Measurements from ENCODE around the gene USP6. TPM values are rescaled to one million over a fixed set of nuclear protein-coding genes. Genes with fewer than 3 reads are reported as not detected.
"Not testable (repeated sequence)": the region's sequence is repeated elsewhere in the genome, so short reads cannot be mapped to it uniquely, and the experiment has no call there.

Gene USP6
- total RNA-seq, 1 donor, result 0.10 TPM

- peaks cover 12% of the 10 kb centered on the region for H3K27me3 ChIP-seq (ENCODE audit: insufficient read depth, low read length)
- H3K4me3 ChIP-seq (ENCODE audit: low read length), result peak within 1 kb of the TSS; percentile 84
- peaks cover 19% of the 10 kb centered on the region for H3K4me1 ChIP-seq (ENCODE audit: insufficient read depth, low read length)
- peaks cover under 1% of the 10 kb centered on the region for H3K9me3 ChIP-seq (ENCODE audit: low read depth, low read length)
These were observed 4.2 kb upstream of the USP6 start, which contains the start of gene ZNF232 for GRCh38 chr17:5111402-5112204. ZNF232 (minus strand) TSS chr17:5111878; CDS start chr17:5111822, 56 bp downstream.

GRCh38 chr17:5118219-5118618 is 2.4 kb downstream of the USP6 start:
- H3K27me3 ChIP-seq (ENCODE audit: insufficient read depth, low read length), result peaks cover 30% of the 10 kb centered on the region
- H3K4me1 ChIP-seq (ENCODE audit: insufficient read depth, low read length), result peaks cover 5% of the 10 kb centered on the region
- no peak overlapping the region for H3K4me3 ChIP-seq (ENCODE audit: low read length)
- H3K9me3 ChIP-seq (ENCODE audit: low read depth, low read length), result no peaks in the 10 kb centered on the region

GRCh38 chr17:5120036-5120435 is 4.2 kb downstream of the USP6 start:
- H3K27me3 ChIP-seq (ENCODE audit: insufficient read depth, low read length), result peaks cover 38% of the 10 kb centered on the region

GRCh38 chr17:5120436-5121185 is 4.8 kb downstream of the USP6 start:
- peaks cover 34% of the 10 kb centered on the region for H3K27me3 ChIP-seq (ENCODE audit: insufficient read depth, low read length)
- not testable (repeated sequence) for H3K4me1 ChIP-seq (ENCODE audit: insufficient read depth, low read length); H3K4me3 ChIP-seq (ENCODE audit: low read length); H3K9me3 ChIP-seq (ENCODE audit: low read depth, low read length)

More at GRCh38 chr17:5120036-5120435, 4.2 kb downstream of the USP6 start:
- no peaks in the 10 kb centered on the region for H3K9me3 ChIP-seq (ENCODE audit: low read depth, low read length)
- H3K4me1 ChIP-seq (ENCODE audit: insufficient read depth, low read length), result peaks cover 5% of the 10 kb centered on the region
- no peak overlapping the region for H3K4me3 ChIP-seq (ENCODE audit: low read length)

GRCh38 chr17:5121186-5121841 is 5.5 kb downstream of the USP6 start:
- Histone ChIP-seq H3K27me3 (ENCODE audit: insufficient read depth, low read length) (peaks cover 28% of the 10 kb centered on the region), H3K4me1 (ENCODE audit: insufficient read depth, low read length) (peaks cover 5% of the 10 kb centered on the region), H3K9me3 (ENCODE audit: low read depth, low read length) (no peaks in the 10 kb centered on the region), H3K4me3 (ENCODE audit: low read length) (no peak overlapping the region)

GRCh38 chr17:5122056-5122455 is 6.2 kb downstream of the USP6 start:
- not testable (repeated sequence) for H3K4me1 ChIP-seq (ENCODE audit: insufficient read depth, low read length); H3K4me3 ChIP-seq (ENCODE audit: low read length); H3K9me3 ChIP-seq (ENCODE audit: low read depth, low read length)
- H3K27me3 ChIP-seq (ENCODE audit: insufficient read depth, low read length), result peaks cover 21% of the 10 kb centered on the region

- Histone ChIP-seq H3K9me3 (ENCODE audit: low read depth, low read length) (no peaks in the 10 kb centered on the region), H3K4me1 (ENCODE audit: insufficient read depth, low read length) (peaks cover 5% of the 10 kb centered on the region), H3K4me3 (ENCODE audit: low read length) (no peak overlapping the region), H3K27me3 (ENCODE audit: insufficient read depth, low read length) (peaks cover 19% of the 10 kb centered on the region)
These were observed 6.9 kb downstream of the USP6 start for GRCh38 chr17:5122586-5123342.

GRCh38 chr17:5123343-5124124 is 7.7 kb downstream of the USP6 start:
- no peak overlapping the region for H3K4me3 ChIP-seq (ENCODE audit: low read length)
- no peaks in the 10 kb centered on the region for H3K9me3 ChIP-seq (ENCODE audit: low read depth, low read length)
- peaks cover 5% of the 10 kb centered on the region for H3K4me1 ChIP-seq (ENCODE audit: insufficient read depth, low read length)
- H3K27me3 ChIP-seq (ENCODE audit: insufficient read depth, low read length), result peaks cover 15% of the 10 kb centered on the region

- not testable (repeated sequence) for H3K4me1 ChIP-seq (ENCODE audit: insufficient read depth, low read length); H3K4me3 ChIP-seq (ENCODE audit: low read length); H3K9me3 ChIP-seq (ENCODE audit: low read depth, low read length)
- peaks cover 15% of the 10 kb centered on the region for H3K27me3 ChIP-seq (ENCODE audit: insufficient read depth, low read length)
These were observed 8.4 kb downstream of the USP6 start for GRCh38 chr17:5124125-5124760.

- H3K27me3 ChIP-seq (ENCODE audit: insufficient read depth, low read length), result peaks cover 15% of the 10 kb centered on the region
- H3K4me1 ChIP-seq (ENCODE audit: insufficient read depth, low read length); H3K4me3 ChIP-seq (ENCODE audit: low read length); H3K9me3 ChIP-seq (ENCODE audit: low read depth, low read length): not testable (repeated sequence)
These were observed 9.1 kb downstream of the USP6 start for GRCh38 chr17:5124896-5125295.

- peaks cover 5% of the 10 kb centered on the region for H3K4me1 ChIP-seq (ENCODE audit: insufficient read depth, low read length)
- peaks cover 15% of the 10 kb centered on the region for H3K27me3 ChIP-seq (ENCODE audit: insufficient read depth, low read length)
- no peak overlapping the region for H3K4me3 ChIP-seq (ENCODE audit: low read length)
- no peaks in the 10 kb centered on the region for H3K9me3 ChIP-seq (ENCODE audit: low read depth, low read length)
These were observed 11.1 kb downstream of the USP6 start for GRCh38 chr17:5126719-5127488.

- H3K27me3 ChIP-seq (ENCODE audit: insufficient read depth, low read length), result peaks cover 7% of the 10 kb centered on the region
- no peaks in the 10 kb centered on the region for H3K4me1 ChIP-seq (ENCODE audit: insufficient read depth, low read length)
These were observed 12.1 kb downstream of the USP6 start for GRCh38 chr17:5127910-5128309.

GRCh38 chr17:5128387-5128786 is 12.6 kb downstream of the USP6 start:
- H3K4me1 ChIP-seq (ENCODE audit: insufficient read depth, low read length); H3K9me3 ChIP-seq (ENCODE audit: low read depth, low read length); H3K27me3 ChIP-seq (ENCODE audit: insufficient read depth, low read length); H3K4me3 ChIP-seq (ENCODE audit: low read length): not testable (repeated sequence)

More at GRCh38 chr17:5127910-5128309, 12.1 kb downstream of the USP6 start:
- no peak overlapping the region for H3K4me3 ChIP-seq (ENCODE audit: low read length)
- no peaks in the 10 kb centered on the region for H3K9me3 ChIP-seq (ENCODE audit: low read depth, low read length)
